Measurements from ENCODE around the gene RPS21.

Gene RPS21

GRCh38 chr20:62356589-62357186 lies 30.2 kb upstream of the RPS21 start:
- no peaks in the 10 kb centered on the region for H3F3A ChIP-seq (ENCODE audit: low read depth)
- H3K4me3 ChIP-seq (ENCODE audit: low read length, poor library complexity, severe bottlenecking): no peak overlapping the region
- H3K4me2 ChIP-seq (ENCODE audit: low read depth, low read length, poor library complexity, severe bottlenecking): no peak overlapping the region
- H3K9me3 ChIP-seq (ENCODE audit: insufficient read depth, low read depth, low read length): no peaks in the 10 kb centered on the region
- no peaks in the 10 kb centered on the region for H3K9me2 ChIP-seq (replicated peaks; ENCODE audit: low read depth, low read length)
- no peak for TF ChIP-seq EZH2phosphoT487 (IDR thresholded peaks at IDR 0.05; ENCODE audit: borderline replicate concordance)
- TF ChIP-seq CTCF (conservative IDR thresholded peaks at IDR 0.05; ENCODE audit: low read length): no peak
- no peak overlapping the region for H2AFZ ChIP-seq (ENCODE audit: low read length)
- H4K20me1 ChIP-seq (ENCODE audit: insufficient read depth, low read length, poor library complexity, severe bottlenecking): no peaks in the 10 kb centered on the region
- H3K9ac ChIP-seq (ENCODE audit: low read depth, low read length, poor library complexity, severe bottlenecking): no peak overlapping the region
- H3K79me2 ChIP-seq (ENCODE audit: insufficient read depth, low read length): no peaks in the 10 kb centered on the region
- no peaks in the 10 kb centered on the region for H3K4me1 ChIP-seq (ENCODE audit: insufficient read depth, low read length, poor library complexity, severe bottlenecking)
- no peaks in the 10 kb centered on the region for H3K27me3 ChIP-seq (ENCODE audit: insufficient read depth, low read length, poor library complexity, severe bottlenecking)
- no peaks in the 10 kb centered on the region for H3K36me3 ChIP-seq (ENCODE audit: insufficient read depth, low read length)

DNA sequence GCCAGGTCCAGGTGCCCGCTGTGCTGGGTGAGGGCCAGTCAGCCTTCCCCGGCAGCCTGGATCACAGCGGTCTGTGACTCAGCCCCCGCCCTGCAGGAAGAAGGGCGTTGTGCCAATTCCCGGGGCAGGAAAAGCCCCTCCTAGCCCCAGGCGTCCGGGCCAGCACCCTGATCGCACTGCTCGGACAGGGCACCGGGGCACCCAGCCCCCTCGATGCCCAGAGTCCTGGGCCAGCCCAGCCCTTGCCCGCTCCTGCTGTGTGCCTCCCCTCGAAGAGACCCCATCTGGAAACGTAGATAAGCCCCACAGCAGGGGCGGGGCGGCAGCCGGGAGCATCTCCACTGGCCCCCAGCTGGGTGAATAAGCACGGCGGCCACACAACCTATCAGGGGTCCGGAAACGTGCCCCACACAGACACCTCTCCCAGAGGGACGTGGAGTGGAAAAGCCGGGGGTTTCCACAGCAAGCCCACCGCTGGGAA lies 29.7 kb upstream of the RPS21 start:
- Histone ChIP-seq H2AFZ (ENCODE audit: low read length) (no peak overlapping the region), H3K4me2 (ENCODE audit: low read depth, low read length, poor library complexity, severe bottlenecking) (no peak overlapping the region), H3K4me3 (ENCODE audit: low read length, poor library complexity, severe bottlenecking) (no peak overlapping the region), H3K36me3 (ENCODE audit: insufficient read depth, low read length) (no peaks in the 10 kb centered on the region), H3K9me3 (ENCODE audit: insufficient read depth, low read depth, low read length) (no peaks in the 10 kb centered on the region), H3F3A (ENCODE audit: low read depth) (no peaks in the 10 kb centered on the region), H3K9ac (ENCODE audit: low read depth, low read length, poor library complexity, severe bottlenecking) (no peak overlapping the region), H3K79me2 (ENCODE audit: insufficient read depth, low read length) (no peaks in the 10 kb centered on the region), H3K9me2 (replicated peaks; ENCODE audit: low read depth, low read length) (no peaks in the 10 kb centered on the region), H4K20me1 (ENCODE audit: insufficient read depth, low read length, poor library complexity, severe bottlenecking) (no peaks in the 10 kb centered on the region), H3K27me3 (ENCODE audit: insufficient read depth, low read length, poor library complexity, severe bottlenecking) (no peaks in the 10 kb centered on the region), H3K4me1 (ENCODE audit: insufficient read depth, low read length, poor library complexity, severe bottlenecking) (no peaks in the 10 kb centered on the region)
- TF ChIP-seq CTCF (conservative IDR thresholded peaks at IDR 0.05; ENCODE audit: low read length) (no peak), EZH2phosphoT487 (IDR thresholded peaks at IDR 0.05; ENCODE audit: borderline replicate concordance) (no peak)

DNA sequence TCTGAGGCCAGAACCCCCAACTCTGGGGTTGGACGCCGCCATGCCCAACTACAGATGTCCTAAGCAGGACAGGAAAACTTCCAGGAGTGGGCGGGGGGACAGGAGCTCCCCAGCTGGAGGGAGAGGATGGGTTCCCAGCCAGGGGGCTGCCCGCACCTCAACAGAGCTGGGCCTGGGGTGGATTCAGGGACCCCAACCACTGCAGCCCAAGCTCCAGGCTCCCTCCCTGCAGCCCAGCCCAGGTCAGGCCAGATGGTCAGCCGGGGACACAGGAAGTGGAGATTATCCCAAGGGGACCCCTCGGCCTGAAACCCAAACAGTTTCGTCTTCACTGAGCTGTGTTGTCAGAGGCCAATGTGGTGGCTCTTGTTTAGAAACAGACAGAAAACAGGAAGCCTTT lies 29.2 kb upstream of the RPS21 start:
- Histone ChIP-seq H3K4me2 (ENCODE audit: low read depth, low read length, poor library complexity, severe bottlenecking) (no peak overlapping the region), H2AFZ (ENCODE audit: low read length) (no peak overlapping the region), H3K27me3 (ENCODE audit: insufficient read depth, low read length, poor library complexity, severe bottlenecking) (no peaks in the 10 kb centered on the region), H3K4me3 (ENCODE audit: low read length, poor library complexity, severe bottlenecking) (no peak overlapping the region), H3F3A (ENCODE audit: low read depth) (no peaks in the 10 kb centered on the region), H3K9me3 (ENCODE audit: insufficient read depth, low read depth, low read length) (no peaks in the 10 kb centered on the region), H3K9me2 (replicated peaks; ENCODE audit: low read depth, low read length) (no peaks in the 10 kb centered on the region), H3K79me2 (ENCODE audit: insufficient read depth, low read length) (no peaks in the 10 kb centered on the region), H4K20me1 (ENCODE audit: insufficient read depth, low read length, poor library complexity, severe bottlenecking) (no peaks in the 10 kb centered on the region), H3K9ac (ENCODE audit: low read depth, low read length, poor library complexity, severe bottlenecking) (no peak overlapping the region), H3K36me3 (ENCODE audit: insufficient read depth, low read length) (no peaks in the 10 kb centered on the region), H3K4me1 (ENCODE audit: insufficient read depth, low read length, poor library complexity, severe bottlenecking) (no peaks in the 10 kb centered on the region)
- no peak for TF ChIP-seq CTCF (conservative IDR thresholded peaks at IDR 0.05; ENCODE audit: low read length)
- no peak for TF ChIP-seq EZH2phosphoT487 (IDR thresholded peaks at IDR 0.05; ENCODE audit: borderline replicate concordance)

All from Loucy (cell line).